Upper lobe of left lung (tissue), 6 donors: ENCODE data around the gene SERGEF. TPM values are rescaled to one million over a fixed set of nuclear protein-coding genes. Genes with fewer than 3 reads are reported as not detected.
A peak's percentile ranks its signal among the peaks of the same experiment; 100 is the strongest.

ENCODE experiments used
- ATAC-seq, 2 donors: fragments of 200-7000 bp; cut with Tn5 transposase; one replicate each; pipeline ENCODE4 v1.9.1; 2022; ENCODE audit warnings: mild to moderate bottlenecking in 2 of 2, moderate library complexity in 2 of 2; ENCODE audit not compliant: low FRiP score in 2 of 2
- DNase-seq, 2 donors: peaks; one replicate each; pipeline ENCODE4 v3.0.0-alpha.2; 2019 to 2020
- H3K27ac ChIP-seq, 4 donors: fragments of 200-600 bp; sonication (generic); one replicate each; pipeline ENCODE4 v1.5.1; 2016 to 2019
- H3K27me3 ChIP-seq, 4 donors: fragments of 200-600 bp; sonication (generic); one replicate each; pipeline ENCODE4 v1.5.1; 2017 to 2019
- H3K36me3 ChIP-seq, 4 donors: fragments of 200-600 bp; sonication (generic); one replicate each; pipeline ENCODE4 v1.5.1; 2016 to 2019
- H3K4me1 ChIP-seq, 4 donors: fragments of 200-600 bp; sonication (generic); one replicate each; pipeline ENCODE4 v1.5.1; 2018 to 2019
- H3K4me3 ChIP-seq, 4 donors: fragments of 200-600 bp; sonication (generic); one replicate each; pipeline ENCODE4 v1.5.1; 2017 to 2019; ENCODE audit warnings: mild to moderate bottlenecking in 2 of 4, moderate library complexity in 1 of 4
- H3K9me3 ChIP-seq, 4 donors: fragments of 200-600 bp; sonication (generic); one replicate each; pipeline ENCODE4 v1.5.1; 2018 to 2019
- CTCF ChIP-seq, 6 experiments: fragments of 450-650 bp in 4 of 6; fragments of 200-600 bp in 2 of 6; sonication (generic) in 2 of 6; IDR thresholded peaks; one replicate each; pipeline ENCODE4 v1.5.1; 2016 to 2019; ENCODE audit warnings: antibody characterized with exemption in 6 of 6
- EP300 ChIP-seq, 4 donors: sonication (generic); formaldehyde crosslinking; IDR thresholded peaks; one replicate each; pipeline ENCODE4 v1.5.1; 2017; ENCODE audit warnings: antibody characterized with exemption in 4 of 4, control low read depth in 2 of 4
- POLR2A ChIP-seq, 4 donors: fragments of 450-650 bp; IDR thresholded peaks; one replicate each; pipeline ENCODE4 v1.5.1; 2016 to 2017; ENCODE audit warnings: antibody characterized with exemption in 4 of 4, mild to moderate bottlenecking in 2 of 4
- POLR2AphosphoS5 ChIP-seq, 2 donors: sonication (generic); formaldehyde crosslinking; IDR thresholded peaks; one replicate each; pipeline ENCODE4 v1.5.1; 2017; ENCODE audit warnings: antibody characterized with exemption in 2 of 2
- WGBS, 2 donors: methylation state at CpG; one replicate each; pipeline ENCODE4 v1.1.5; 2017 to 2018; 5-methylcytosine and 5-hydroxymethylcytosine counted together
- total RNA-seq, 6 donors: library from RNA; depleted of rRNA in 4 of 6; stranded (reverse); fragments of >200 nt in 4 of 6; gene quantifications; one replicate each; pipeline versions ENCODE4 v1.1.0 to v1.2.1, GENCODE V29; 2016 to 2021
- donor health status: DM: no; HTN: no; CAD: no; lungs with moderate emphysema.
- donor health status: DM: no; HTN: yes; CAD: no; lungs with severe emphysema.

The SERGEF gene
- total RNA-seq, 6 donors from 2014 or later, result 21.7 to 40.5 (median 34.8) TPM

GRCh38 chr11:17747131-17747955, 265.5 kb downstream of the SERGEF start:
- no peak overlapping the region for H3K4me3 ChIP-seq
- H3K4me1 ChIP-seq, result no peaks in the 10 kb centered on the region
- 75 to 78% methylated on average over 8 to 19 of the region's 19 CpGs for WGBS, 2 donors
- DNase-seq (peak in 1 of 2 donors; percentile 70), ATAC-seq (no peak)
- H3K9me3 ChIP-seq, result no peaks in the 10 kb centered on the region
- no peak overlapping the region for H3K27ac ChIP-seq
- H3K27me3 ChIP-seq, result no peaks in the 10 kb centered on the region
- TF ChIP-seq CTCF (IDR thresholded peaks at IDR 0.05) (no peak), POLR2A (IDR thresholded peaks at IDR 0.05) (no peak), POLR2AphosphoS5 (IDR thresholded peaks at IDR 0.05) (no peak), EP300 (IDR thresholded peaks at IDR 0.05) (no peak)
- H3K36me3 ChIP-seq, result no peaks in the 10 kb centered on the region

- TF ChIP-seq EP300 (IDR thresholded peaks at IDR 0.05) (no peak), CTCF (IDR thresholded peaks at IDR 0.05) (no peak), POLR2AphosphoS5 (IDR thresholded peaks at IDR 0.05) (no peak), POLR2A (IDR thresholded peaks at IDR 0.05) (no peak)
- no peaks in the 10 kb centered on the region for H3K4me1 ChIP-seq
- DNase-seq (no peak), ATAC-seq (no peak)
- no peaks in the 10 kb centered on the region for H3K9me3 ChIP-seq
- H3K27ac ChIP-seq, result no peak overlapping the region
- no peaks in the 10 kb centered on the region for H3K27me3 ChIP-seq
- H3K36me3 ChIP-seq, result no peaks in the 10 kb centered on the region
- WGBS, 2 donors, result 64 to 79% methylated on average over 11 of the region's 11 CpGs
- no peak overlapping the region for H3K4me3 ChIP-seq
Measured at GRCh38 chr11:17746096-17746495, 266.8 kb downstream of the SERGEF start.

GRCh38 chr11:17745023-17745772, 267.6 kb downstream of the SERGEF start:
- H3K27ac ChIP-seq, result no peak overlapping the region
- ATAC-seq (no peak), DNase-seq (peak in 1 of 2 donors; percentile 51)

GRCh38 chr11:17744151-17744940, 268.5 kb downstream of the SERGEF start:
- no peak overlapping the region for H3K27ac ChIP-seq
- H3K27me3 ChIP-seq, result no peaks in the 10 kb centered on the region
- WGBS, 2 donors, result 67 to 76% methylated on average over 5 to 10 of the region's 10 CpGs
- H3K36me3 ChIP-seq, result no peaks in the 10 kb centered on the region
- no peak for DNase-seq
- H3K9me3 ChIP-seq, result no peaks in the 10 kb centered on the region
- TF ChIP-seq EP300 (IDR thresholded peaks at IDR 0.05), result no peak
- no peak for ATAC-seq
- H3K4me3 ChIP-seq, result no peak overlapping the region
- no peaks in the 10 kb centered on the region for H3K4me1 ChIP-seq

More at GRCh38 chr11:17745023-17745772, 267.6 kb downstream of the SERGEF start:
- H3K36me3 ChIP-seq, result no peaks in the 10 kb centered on the region
- H3K4me1 ChIP-seq, result no peaks in the 10 kb centered on the region
- H3K27me3 ChIP-seq, result no peaks in the 10 kb centered on the region
- no peak overlapping the region for H3K4me3 ChIP-seq
- 82 to 83% methylated on average over 18 to 20 of the region's 20 CpGs for WGBS, 2 donors
- no peak for TF ChIP-seq POLR2AphosphoS5 (IDR thresholded peaks at IDR 0.05)
- TF ChIP-seq POLR2A (IDR thresholded peaks at IDR 0.05), result no peak
- no peak for TF ChIP-seq EP300 (IDR thresholded peaks at IDR 0.05)
- no peak for TF ChIP-seq CTCF (IDR thresholded peaks at IDR 0.05)
- no peaks in the 10 kb centered on the region for H3K9me3 ChIP-seq

- TF ChIP-seq CTCF (IDR thresholded peaks at IDR 0.05), result no peak
- TF ChIP-seq POLR2AphosphoS5 (IDR thresholded peaks at IDR 0.05), result no peak
- no peak for TF ChIP-seq POLR2A (IDR thresholded peaks at IDR 0.05)
- TF ChIP-seq EP300 (IDR thresholded peaks at IDR 0.05), result no peak
- DNase-seq (no peak), ATAC-seq (no peak)
- peaks cover 0 to 3% (median under 1%) of the 10 kb centered on the region in 4 donors for H3K27me3 ChIP-seq
- H3K4me1 ChIP-seq, result no peaks in the 10 kb centered on the region
- H3K27ac ChIP-seq, result no peak overlapping the region
- H3K4me3 ChIP-seq, result no peak overlapping the region
- no peaks in the 10 kb centered on the region for H3K36me3 ChIP-seq
- H3K9me3 ChIP-seq, result no peaks in the 10 kb centered on the region
- WGBS, 2 donors, result 71 to 80% methylated on average over 5 of the region's 5 CpGs
Measured at GRCh38 chr11:17743808-17744119, 269.1 kb downstream of the SERGEF start.
